ENCODE measurements around the gene ATAD5.
"Not testable (repeated sequence)": the region's sequence is repeated elsewhere in the genome, so short reads cannot be mapped to it uniquely, and the experiment has no call there.

Gene ATAD5

DNA sequence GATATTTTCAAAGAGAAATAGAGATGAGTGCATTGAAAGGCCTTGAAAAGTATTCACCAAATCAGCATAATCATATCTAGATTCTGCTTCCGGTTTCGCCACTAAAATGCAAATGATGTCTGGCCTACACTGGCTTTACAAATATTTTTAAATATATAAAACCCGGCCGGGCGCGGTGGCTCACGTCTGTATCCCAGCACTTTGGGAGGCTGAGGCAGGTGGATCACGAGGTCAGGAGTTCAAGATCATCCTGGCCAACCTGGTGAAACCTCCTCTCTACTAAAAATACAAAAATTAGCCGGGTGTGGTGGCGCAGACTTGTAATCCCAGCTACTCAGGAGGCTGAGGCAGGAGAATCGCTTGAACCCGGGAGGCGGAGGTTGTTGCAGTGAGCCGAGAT lies 8.8 kb upstream of the ATAD5 start:
- DNase-seq (ENCODE audit: low read depth), result not testable (repeated sequence)

DNA sequence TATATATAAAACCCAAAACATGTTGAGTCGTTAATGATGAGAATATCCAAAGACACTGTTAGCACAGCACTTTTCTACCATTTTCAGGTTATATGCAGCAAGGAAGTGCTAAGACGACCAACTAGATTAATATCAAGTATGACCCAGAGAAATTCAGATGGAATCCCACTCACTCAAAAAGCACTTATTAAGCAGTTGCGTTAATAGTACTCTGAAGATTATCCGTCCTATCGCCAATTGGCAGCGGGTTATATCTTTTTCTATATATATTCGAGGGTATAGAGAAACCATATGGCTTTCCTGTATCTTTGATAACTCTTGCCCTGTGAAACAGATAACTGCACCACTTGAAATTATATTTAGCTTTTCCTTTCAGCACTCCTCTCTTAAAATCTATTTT lies 8.3 kb upstream of the ATAD5 start:
- DNase-seq (ENCODE audit: low read depth), result no peak

DNA sequence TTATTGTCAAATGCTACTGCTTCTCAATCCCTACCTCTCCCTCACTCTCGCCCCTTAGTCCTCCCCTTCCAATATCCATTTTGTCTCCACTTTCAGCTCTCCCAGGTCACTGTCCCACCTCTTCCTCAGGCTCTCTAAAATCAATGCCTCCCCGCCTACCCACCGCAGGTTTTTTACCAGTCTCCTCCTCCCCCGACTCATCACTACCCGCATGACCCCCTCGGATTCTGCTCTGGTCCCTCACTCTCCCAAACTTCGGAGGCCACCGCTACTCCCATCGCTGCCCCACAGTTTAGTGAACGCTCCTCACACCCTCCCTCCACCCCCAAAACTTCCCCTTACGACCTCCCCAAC lies 7.8 kb upstream of the ATAD5 start:
- DNase-seq (ENCODE audit: low read depth), result no peak

DNA sequence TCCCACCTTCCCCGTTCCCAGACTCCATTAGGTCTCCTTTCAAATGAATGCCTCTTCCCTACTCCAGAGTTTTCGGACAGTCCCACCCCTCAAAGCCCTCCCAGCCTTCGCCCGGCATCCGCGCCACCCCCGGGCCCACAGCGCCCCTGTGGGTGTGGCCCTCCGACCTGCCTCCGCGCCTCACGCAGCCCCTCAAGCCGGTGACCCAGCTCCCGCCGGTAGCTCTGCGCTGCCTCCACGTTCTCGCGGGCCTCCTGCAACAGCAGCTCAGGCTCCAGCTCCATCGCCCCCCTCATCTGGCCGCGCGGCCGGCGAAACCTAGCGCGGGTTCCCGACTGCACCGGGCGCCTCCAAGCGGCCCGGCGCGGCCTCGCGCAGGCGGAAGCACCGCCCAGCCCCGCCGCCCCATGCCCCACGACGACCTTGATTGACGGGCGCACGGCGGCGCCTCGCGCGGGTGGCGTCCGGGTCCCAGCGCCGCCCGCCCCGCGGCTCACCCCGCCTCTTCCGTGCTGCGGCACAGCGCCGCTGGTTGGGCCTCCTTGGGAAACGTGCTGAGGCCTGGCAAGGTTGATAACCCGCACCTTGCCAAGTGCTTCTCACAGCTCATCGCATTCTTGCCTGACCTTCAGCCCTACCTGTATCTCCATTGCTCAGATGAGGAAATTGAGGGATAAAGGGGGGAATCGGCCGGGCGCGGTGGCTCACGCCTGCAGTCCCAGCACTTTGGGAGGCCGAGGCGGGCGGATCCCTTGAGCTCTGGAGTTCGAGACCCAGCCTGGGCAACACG lies 7.2 kb upstream of the ATAD5 start, which contains the start of gene CRLF3:
Gene CRLF3 (minus strand): TSS at position 337 of the 790 bp plus-strand sequence. CDS start 41 bp downstream, at position 296.
- DNase-seq (ENCODE audit: low read depth), result peak; percentile 85

DNA sequence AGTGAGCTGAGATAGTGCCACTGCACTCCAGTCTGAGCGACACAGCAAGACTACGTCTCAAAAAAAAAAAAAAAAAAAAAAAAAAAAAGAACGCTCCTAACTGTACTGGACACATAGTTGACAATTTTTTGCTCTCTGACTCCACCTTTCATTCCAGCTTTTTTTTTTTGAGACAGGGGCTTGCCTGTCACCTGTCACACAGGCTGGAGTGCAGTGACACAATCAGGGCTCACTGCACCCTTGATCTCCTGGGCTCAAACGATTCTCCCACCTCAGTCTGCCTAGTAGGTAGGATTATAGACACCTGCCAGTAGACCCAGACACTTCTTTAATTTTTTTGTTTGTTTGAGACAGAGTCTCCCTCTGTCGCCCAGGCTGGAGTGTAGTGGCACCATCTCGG lies 4.7 kb upstream of the ATAD5 start:
- DNase-seq (ENCODE audit: low read depth), result no peak

DNA sequence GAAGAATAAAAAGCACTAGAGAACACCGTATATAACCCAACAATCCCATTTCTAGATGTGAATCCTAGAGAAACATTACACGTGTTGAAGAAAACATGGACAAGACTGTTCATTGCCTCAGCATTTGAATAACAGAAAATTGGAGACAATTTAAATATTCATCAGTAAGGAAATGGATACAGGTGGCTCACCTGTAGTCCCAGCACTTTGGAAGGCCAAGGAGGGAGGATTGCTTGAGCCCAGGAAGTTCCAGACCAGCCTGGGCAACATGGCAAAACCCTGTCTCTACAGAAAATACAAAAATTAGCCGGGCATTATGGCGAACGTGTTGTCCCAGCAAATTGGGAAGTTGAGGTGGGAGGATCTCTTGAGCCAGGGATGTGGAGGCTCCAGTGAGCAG lies 2.7 kb upstream of the ATAD5 start:
- no peak for DNase-seq (ENCODE audit: low read depth)

DNA sequence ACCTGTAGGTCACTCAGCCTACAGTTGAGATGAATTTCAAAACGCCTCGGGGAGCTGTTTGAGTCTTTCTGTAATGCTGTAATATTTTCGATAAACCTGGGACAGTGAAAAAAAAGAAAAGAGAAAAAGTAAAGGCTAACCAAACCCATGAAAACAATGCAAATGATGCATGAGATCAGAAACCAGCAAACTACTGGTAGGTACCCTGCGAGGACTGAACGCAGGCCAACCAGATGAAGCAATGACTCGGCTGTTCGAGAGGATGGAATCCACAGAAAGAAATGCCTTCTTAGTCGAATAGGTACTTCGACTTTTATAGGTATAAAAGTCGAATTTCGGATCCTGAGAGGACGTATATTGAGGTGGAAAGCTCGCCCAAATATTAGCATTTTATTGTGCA lies 509 bp upstream of the ATAD5 start:
- DNase-seq (ENCODE audit: low read depth), result no peak

DNA sequence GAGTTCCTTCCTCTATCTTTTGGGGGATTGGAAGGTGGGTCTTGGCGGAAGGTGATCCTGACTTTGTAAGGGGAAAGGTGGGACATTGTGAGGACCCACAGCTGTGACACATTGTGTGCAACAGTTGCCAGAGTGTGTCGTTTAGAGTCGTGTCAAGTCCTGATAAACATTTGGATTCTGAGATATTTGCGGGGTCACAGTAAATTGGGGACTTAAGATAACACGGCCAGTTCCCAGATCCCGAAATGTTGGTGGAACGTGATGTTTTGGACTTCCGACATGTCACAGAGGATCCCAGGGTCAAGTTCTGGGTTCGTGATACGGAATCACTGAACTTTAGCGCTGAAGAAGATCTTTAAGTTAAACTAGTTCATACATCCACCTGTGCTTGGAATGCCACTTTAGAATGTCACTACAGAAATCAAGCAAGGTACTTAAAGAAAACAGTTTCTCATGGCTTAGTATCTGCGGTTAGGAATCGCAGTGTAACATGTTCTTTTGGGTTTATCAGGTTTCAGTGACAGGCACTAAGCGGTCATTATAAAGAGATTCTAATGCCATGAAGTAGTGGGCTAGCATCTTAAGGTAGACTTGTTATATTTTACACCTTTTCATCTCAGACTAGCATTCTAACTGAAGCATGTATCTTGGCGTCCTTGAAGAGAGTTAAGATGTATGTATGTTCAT lies 815 bp downstream of the ATAD5 start:
- DNase-seq (ENCODE audit: low read depth), result no peak

DNA sequence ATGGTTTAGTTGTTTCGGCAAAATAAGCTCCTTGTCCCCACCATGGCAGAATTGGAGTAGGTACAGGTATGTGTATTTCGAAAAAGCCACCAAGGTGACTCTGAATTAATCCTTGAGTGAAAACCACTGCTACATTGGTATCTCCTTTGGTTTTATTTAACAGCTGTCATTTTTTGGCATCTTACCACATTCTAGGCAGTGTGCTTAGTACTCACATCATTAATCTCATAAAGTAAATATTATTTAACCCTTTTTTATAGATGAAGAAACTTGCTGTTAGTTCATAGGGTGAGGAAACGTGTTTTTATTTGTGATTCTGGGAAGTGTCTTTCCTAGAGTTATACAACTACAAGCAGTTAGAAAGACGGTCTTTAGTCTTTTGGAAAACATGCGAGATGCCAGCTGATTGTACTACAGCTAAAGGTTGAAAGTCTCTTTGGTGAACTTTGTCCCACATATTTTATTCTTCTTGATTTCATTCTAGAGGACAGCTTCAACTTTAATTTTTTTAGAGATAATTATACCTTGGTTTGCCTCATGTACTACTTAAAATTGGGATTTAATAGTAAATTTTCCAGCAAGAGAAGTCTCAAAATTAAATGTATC lies 6.5 kb downstream of the ATAD5 start:
- DNase-seq (ENCODE audit: low read depth), result no peak

DNA sequence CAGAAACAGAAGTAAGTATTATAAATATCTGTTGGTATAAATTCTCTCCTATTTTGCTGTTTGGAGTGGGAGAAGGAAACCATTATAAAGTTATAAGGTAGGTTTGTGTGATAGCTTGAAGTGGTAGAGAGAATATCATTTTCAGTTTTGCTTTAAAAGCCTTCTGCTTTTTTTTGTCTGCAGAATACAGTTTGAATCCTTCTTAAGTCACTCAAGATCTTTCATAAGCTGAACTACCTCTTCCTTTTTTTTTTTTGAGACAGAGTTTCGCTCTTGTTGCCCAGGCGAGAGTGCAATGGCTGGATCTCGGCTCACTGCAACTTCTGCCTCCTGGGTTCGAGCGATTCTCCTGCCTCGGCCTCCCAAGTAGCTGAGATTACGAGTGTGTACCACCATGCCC lies 9.0 kb downstream of the ATAD5 start:
- DNase-seq (ENCODE audit: low read depth), result no peak

DNA sequence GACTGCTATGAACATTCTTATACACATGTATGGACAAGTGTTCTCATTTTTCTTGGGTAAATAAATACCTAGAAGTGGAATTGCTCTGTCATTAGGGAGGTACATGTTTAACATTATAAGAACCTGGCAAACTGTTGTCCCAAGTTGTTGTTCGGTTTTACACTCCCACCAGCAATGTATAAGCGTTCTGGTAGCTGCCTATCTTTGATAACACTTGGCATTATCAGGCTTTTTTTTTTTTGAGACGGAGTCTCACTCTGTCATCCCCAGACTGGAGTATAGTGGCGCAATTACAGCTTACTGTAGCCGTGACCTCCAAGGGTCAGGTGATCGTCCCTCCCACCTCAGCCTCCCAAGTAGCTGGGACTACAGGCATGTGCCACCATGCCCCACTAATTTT lies 16.3 kb downstream of the ATAD5 start:
- DNase-seq (ENCODE audit: low read depth), result no peak

DNA sequence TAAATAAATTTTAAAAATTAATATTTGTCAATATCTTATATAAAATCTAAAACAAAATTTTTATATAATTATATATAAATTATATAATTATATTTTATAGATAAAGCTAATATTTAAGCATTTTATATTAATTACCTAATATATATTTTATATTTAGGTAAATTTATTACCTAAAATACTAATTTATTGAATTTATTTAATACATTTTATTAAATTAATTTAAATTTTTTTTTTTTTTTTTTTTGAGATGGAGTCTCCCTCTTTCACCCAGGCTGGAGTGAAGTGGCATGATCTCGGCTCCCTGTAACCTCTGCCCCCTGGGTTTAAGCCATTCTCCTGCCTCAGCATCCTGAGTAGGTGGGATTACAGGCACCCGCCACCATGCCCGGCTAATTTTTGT lies 22.4 kb downstream of the ATAD5 start:
- DNase-seq (ENCODE audit: low read depth), result no peak

DNA sequence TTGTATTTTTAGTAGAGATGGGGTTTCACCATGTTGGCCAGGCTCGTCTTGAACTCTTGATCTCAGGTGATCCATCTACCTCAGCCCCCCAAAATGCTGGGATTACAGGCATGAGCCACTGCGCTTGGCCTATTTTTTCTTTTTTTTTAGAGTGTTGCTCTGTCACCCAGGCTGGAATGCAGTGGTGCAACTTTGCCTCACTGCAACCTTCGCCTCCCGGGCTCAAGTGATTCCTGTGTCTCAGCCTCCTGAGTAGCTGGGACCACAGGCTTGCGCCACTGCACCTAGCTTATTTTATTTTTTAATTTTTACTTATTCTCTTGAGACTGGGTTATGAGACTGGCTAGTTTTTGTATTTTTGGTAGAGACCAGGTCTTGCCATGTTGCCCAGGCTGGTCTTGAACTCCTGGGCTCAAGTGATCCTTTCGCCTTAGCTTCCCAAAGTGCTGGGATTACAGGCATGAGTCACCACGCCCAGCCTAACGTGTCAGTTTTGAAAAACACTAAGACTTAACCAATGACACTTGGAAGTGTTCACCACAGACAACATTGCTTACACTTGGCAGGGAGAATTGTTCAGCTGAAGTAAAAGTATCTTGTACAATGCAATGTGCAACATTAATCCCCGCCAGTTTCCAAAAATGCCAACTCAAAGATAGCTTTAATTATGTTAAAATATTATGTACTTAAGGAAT lies 26.9 kb downstream of the ATAD5 start:
- DNase-seq (ENCODE audit: low read depth), result no peak

DNA sequence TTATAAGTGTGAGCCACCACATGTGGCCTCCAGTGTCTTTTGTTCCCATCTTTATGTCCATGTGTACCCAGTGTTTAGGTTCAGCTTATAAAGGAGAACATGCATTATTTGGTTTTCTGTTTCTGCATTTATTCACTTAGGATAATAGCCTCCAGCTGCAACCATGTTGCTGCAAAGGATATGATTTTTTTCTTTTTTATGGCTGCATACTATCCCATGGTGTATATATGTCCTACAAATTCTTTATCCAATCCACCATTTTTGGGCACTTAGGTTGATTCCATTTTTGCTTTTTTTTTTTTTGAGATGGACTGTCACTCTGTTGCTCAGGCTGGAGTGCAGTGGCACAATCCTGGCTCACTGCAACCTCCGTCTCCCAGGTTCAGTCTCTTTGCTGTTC lies 32.9 kb downstream of the ATAD5 start:
- no peak for DNase-seq (ENCODE audit: low read depth)

DNA sequence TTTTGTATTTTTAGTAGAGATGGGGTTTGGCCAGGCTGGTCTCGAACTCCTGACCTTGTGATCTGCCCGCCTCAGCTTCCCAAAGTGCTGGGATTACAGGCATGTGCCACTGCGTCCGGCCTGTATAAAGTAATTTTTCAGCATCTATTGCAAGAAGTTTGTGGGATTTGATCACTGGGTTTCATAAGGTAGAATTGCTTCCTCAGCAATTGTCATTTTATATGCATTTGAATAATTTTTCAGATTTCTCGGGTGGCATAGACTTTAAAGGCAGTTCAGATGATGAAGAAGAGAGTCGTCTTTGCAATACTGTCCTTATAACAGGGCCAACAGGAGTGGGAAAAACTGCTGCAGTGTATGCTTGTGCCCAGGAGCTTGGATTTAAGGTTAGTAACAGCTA lies 37.2 kb downstream of the ATAD5 start:
- DNase-seq (ENCODE audit: low read depth), result no peak

DNA sequence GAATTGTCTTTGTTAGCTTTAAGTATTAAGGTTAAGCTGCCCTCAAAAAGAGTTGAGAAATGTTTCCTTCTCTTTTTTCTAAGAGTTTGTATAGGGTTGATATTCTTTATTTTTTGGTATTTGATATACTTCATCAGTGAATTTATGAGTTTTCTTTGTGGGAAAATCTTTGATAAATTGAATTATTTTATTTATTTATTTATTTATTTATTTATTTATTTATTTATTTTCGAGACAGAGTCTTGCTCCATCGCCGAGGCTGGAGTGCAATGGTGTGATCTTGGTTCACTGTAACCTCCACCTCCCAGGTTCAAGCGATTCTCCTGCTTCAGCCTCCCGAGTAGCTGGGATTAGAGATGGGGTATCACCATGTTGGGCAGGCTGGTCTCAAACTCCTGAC lies 54.4 kb downstream of the ATAD5 start:
- no peak for DNase-seq (ENCODE audit: low read depth)

DNA sequence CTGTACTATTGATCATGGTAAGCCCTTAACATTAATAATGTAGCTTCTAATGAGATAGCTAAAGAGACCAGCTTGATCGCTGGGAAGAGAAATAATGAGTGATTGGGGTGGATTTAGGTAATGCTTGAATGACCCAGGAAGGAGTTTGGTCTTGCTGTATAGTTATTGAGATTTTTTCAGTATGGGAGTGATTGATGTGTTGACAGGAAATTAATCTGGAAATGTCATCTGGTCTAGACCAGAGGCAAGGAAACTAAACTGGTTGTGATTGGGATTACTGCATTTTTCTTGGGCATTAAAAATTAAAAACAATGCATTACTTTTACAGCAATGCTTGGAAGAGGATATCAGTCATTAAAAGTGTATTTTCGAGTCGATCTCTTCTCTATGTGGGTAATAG lies 62.5 kb downstream of the ATAD5 start:
- DNase-seq (ENCODE audit: low read depth), result no peak

DNA sequence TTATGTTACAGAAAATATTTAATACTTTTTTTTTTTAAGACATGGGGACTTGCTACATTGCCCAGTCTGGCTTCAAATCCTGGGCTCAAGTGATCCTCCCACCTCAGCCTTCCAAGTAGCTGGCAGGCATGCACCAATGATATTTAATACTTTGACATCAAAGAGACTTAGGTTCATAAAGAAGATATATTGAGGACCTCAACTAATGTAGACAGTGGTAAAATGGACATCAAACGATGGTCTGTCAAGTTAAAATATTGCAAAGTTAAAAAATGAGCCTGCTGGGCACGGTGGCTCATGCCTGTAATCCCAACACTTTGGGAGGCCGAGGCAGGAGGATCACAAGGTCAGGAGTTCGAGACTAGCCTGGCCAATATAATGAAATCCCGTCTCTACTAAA lies 65.5 kb downstream of the ATAD5 start:
- DNase-seq (ENCODE audit: low read depth), result no peak

DNA sequence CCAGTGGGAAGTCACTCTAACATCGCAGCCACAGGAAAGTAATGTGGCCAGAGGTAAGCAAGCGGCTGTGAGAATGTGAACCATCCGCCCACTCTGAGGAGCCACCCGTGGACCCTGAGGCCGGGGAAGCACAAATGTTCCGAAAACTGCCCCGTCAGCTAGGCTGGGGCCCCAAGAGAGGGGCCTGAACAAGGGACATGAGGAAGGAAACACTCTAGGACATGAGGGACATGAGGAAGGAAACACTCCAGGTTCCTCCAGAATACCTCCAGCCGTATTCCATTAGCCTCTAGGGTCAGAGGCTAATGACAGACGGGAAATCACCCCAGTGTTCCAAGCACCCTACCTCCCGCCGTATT lies 74.0 kb downstream of the ATAD5 start:
- no peak for DNase-seq (ENCODE audit: low read depth)

DNA sequence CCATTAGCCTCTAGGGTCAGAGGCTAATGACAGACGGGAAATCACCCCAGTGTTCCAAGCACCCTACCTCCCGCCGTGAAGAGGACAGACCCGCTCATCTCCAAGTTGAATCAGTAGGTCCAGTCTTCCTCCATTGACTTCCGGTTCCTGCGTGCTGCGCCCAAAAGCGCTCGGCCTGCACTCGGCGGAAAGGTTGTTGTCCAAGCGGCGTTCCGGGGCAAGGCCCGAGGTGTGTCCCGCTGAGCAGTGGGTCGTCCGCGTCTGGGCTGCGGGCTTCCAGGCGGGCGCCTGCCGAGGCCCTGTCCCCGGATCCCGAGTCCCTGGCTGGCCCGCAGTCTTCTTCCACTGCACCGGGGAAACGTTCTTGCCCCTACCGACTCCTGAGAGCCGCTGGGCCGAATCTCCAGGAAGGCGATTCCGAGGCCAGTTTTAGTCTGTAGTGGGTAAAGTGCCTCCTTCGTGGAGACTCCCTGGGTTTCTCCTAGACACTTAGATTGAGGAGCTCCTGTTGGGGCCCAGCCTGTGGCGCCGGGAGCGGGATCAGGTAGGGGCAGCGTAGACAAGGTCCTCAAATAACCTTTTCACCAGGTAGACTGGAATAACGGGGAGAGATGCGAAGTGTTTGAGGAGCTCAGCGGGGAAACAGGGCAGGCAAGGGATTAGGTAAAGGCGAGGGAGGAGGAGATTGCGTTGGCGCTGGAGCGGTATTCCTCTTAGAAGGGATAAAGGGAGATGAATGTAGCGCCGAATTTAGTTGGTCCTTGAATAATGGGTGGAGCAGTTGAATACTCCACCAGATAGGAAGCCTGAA lies 74.5 kb downstream of the ATAD5 start, which contains the start of gene TEFM:
Gene TEFM (minus strand): TSS at position 138 of the 811 bp plus-strand sequence. CDS start 40 bp downstream, at position 98.
- DNase-seq (ENCODE audit: low read depth), result peak; percentile 78

DNA sequence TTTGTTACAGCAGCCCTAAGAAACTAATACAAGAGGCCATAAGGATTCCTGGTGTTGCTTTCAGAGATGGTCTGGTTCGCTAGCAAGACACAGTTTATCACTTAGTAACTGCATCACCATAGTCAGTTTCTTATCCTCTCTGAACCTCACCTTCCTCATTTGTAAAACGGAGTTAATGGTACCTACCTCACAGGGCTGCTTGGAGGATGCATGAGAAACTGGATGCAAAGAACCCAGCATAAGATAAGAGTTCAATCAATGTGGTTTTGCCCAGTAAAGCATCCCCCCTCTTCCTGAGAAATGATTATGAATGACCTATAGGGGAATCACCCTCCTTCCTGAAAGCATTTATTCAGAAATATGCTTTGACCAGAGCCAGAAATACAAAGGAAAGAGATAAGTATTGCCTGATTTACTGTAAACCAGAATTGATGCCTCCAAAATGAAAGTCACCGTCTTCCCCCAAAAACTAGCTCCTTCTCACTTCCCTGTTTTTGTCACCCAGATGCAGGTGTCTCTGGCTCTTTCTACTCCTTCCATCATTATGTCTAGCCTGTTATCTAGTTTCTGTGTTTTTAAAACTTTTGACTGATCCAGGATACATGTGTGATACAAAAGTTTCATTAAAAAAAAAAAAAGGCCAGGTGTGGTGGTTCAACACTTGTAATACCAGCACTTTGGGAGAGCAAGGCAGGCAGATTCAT lies 77.1 kb downstream of the ATAD5 start:
- no peak for DNase-seq (ENCODE audit: low read depth)
